ENCODE results near the gene TEX44.
A peak's percentile ranks its signal among the peaks of the same experiment; 100 is the strongest.

Gene TEX44

DNA sequence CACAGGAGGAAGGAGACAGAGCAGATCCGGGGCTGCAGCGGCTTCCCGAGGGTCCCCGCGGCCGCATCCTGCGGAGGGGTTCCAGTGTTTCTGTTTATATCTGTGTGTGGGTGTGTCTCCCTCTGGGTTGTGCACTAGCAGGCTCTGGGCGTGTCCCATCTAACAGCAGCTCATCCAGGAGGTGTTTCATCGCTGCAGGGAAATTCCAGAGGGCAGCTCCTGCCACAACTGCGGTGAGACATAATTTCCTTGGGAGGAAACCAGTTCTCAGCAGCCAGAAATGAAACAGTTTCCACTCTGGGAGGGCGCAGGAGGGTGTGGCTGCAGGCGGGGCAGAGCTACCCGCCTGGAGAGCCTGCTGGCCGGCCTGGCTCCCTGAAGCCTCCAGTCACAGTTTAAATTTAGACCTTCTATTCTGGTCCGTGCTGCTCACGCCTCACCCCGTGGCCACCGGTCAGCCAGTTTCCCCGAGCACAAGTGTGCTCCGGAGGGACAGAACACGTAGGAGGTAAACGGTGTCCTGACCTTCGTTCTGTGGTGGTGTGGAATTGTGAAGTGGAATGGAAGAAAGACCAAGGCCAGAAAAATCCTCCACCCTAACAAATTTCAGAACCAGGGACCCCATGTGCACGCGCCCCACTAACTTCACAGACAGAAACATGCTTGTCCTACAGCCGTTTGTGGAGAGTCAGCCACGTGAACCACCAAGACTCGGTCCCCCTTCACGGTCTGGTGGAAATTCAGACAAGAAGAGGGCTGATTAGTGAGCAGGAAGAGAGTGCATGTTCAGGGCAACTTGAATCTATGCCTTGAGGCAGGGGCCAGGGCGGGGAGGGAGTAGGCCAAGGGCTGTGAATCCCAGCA is 50.2 kb downstream of the TEX44 start:
- Histone ChIP-seq H3K27me3 (replicated peaks; ENCODE audit: control insufficient read depth, insufficient read depth, low read length) (no peaks in the 10 kb centered on the region), H3K36me3 (ENCODE audit: control insufficient read depth, insufficient read depth, low read length) (no peaks in the 10 kb centered on the region), H3K4me3 (replicated peaks; ENCODE audit: low read depth, low read length) (peak overlapping the region; percentile 52)
- TF ChIP-seq, protein P1, sequence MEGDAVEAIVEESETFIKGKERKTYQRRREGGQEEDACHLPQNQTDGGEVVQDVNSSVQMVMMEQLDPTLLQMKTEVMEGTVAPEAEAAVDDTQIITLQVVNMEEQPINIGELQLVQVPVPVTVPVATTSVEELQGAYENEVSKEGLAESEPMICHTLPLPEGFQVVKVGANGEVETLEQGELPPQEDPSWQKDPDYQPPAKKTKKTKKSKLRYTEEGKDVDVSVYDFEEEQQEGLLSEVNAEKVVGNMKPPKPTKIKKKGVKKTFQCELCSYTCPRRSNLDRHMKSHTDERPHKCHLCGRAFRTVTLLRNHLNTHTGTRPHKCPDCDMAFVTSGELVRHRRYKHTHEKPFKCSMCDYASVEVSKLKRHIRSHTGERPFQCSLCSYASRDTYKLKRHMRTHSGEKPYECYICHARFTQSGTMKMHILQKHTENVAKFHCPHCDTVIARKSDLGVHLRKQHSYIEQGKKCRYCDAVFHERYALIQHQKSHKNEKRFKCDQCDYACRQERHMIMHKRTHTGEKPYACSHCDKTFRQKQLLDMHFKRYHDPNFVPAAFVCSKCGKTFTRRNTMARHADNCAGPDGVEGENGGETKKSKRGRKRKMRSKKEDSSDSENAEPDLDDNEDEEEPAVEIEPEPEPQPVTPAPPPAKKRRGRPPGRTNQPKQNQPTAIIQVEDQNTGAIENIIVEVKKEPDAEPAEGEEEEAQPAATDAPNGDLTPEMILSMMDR (IDR thresholded peaks at IDR 0.05; ENCODE audit: insufficient read depth, low read length, poor library complexity, severe bottlenecking) = no peak
- DNase-seq (ENCODE audit: extremely low read depth, insufficient read length) = peak; percentile 62

DNA sequence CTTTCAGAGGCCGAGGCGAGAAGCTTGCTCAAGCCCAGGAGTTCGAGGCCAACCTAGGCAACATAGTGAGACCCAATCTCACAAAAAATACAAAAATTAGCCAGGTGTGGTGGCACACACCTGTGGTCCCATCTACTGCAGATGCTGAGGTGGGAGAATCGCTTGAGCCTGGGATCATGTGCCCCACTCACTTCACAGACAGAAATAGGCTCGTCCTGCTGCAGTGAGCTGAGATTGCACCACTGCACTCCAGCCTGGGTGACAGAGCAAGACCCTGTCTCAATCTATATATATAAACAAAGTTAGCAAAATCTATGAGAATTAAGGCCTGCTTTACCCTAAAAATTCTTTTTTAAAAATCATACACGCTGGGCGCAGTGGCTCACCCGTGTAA is 50.8 kb downstream of the TEX44 start:
- H3K4me3 ChIP-seq (replicated peaks; ENCODE audit: low read depth, low read length) = no peak overlapping the region
- TF ChIP-seq, protein P1 (IDR thresholded peaks at IDR 0.05; ENCODE audit: insufficient read depth, low read length, poor library complexity, severe bottlenecking) = no peak
- no peaks in the 10 kb centered on the region for H3K27me3 ChIP-seq (replicated peaks; ENCODE audit: control insufficient read depth, insufficient read depth, low read length)
- DNase-seq (ENCODE audit: extremely low read depth, insufficient read length) = no peak
- no peaks in the 10 kb centered on the region for H3K36me3 ChIP-seq (ENCODE audit: control insufficient read depth, insufficient read depth, low read length)

All from GM06990 (cell line).